HUES48 (cell line): Measurements from ENCODE around the gene CCDC6.

Experiments used
- H3K27ac ChIP-seq: one replicate; pipeline ENCODE4 v1.7.0; 2013; ENCODE audit warnings: low read depth, low read length, inconsistent platforms
- H3K27me3 ChIP-seq: 2 replicates; pipeline ENCODE4 v1.6.1; 2013; ENCODE audit warnings: mild to moderate bottlenecking, low read length; ENCODE audit not compliant: control insufficient read depth, insufficient read depth
- H3K36me3 ChIP-seq: 2 replicates; pipeline ENCODE4 v1.6.1; 2013; ENCODE audit warnings: low read length; ENCODE audit not compliant: control insufficient read depth, insufficient read depth
- H3K4me1 ChIP-seq: 2 replicates; pipeline ENCODE4 v1.6.1; 2013; ENCODE audit warnings: mild to moderate bottlenecking, low read length; ENCODE audit not compliant: control insufficient read depth, insufficient read depth
- H3K4me3 ChIP-seq: 2 replicates; pipeline ENCODE4 v1.5.1; 2013; ENCODE audit warnings: mild to moderate bottlenecking, low read depth, low read length
- H3K9ac ChIP-seq: 2 replicates; pipeline ENCODE4 v1.6.1; 2013; ENCODE audit warnings: mild to moderate bottlenecking, low read depth, low read length, moderate library complexity
- H3K9me3 ChIP-seq: 2 replicates; pipeline ENCODE4 v1.6.1; 2013; ENCODE audit warnings: low read length; ENCODE audit not compliant: control insufficient read depth, insufficient read depth

Gene CCDC6

DNA sequence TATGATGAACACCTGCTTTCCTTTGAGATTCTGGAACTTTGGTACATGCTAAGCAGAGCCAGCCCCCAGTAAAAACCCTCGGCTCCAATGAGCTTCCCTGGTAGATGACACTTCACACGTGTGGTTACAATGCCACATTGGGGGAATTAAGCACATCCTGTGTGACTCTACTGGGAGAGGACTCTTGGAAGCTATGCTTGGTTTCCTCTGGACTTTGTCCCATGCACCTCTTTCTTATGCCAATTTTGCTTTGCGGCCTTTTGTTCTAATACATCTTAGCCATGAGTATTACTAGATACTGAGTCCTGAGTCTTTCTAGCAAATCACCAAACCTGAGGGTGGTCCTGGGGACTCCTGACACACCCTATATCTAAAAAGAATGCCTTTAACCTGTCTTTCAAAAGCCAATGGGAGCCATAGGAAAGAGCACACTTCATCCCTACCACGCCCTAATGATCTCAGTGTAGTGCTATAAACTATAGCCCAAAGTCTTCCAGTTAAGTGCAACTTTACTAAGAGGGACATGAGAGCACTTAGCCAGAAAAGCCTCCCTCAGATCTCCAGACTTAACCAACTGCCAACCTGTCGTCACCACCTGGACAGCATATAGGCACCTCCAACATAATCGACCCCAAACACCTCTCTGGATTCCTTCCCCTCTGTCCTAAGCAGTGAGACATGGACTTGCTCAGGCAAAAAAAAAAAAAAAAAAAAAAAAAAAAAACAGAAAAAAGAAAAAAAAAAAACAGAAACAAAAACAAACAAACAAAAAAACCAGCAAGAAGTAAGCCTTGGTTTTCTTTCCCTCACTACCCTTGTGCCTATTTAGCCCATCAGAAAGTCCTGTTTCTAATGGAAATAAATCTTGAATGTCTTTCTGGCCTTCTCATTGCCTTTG is 37.4 kb downstream of the CCDC6 start:
- H3K9ac ChIP-seq, result no peak overlapping the region

DNA sequence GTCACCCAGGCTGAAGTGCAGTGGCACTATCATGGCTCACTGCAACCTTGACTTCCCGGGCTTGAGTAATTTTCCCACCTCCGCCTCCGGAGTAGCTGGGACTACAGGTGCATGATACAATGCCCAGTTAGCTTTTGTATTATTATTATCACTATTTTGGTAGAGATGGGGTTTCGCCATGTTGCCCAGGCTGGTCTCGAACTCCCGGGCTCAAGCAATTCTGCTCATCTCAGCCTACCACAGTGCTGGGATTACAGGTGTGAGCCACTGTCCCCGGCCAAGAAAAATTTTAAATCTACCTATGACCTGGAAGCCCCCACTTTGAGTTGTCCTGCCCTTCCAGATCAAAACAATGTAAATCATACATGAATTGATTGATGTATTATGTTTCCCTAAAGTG is 38.8 kb downstream of the CCDC6 start:
- Histone ChIP-seq H3K4me3 (no peak overlapping the region), H3K27me3 (no peaks in the 10 kb centered on the region)

More for the DNA sequence above, 37.4 kb downstream of the CCDC6 start:
- peaks cover 45% of the 10 kb centered on the region for H3K4me1 ChIP-seq
- no peaks in the 10 kb centered on the region for H3K27me3 ChIP-seq
- H3K36me3 ChIP-seq, result no peaks in the 10 kb centered on the region
- no peaks in the 10 kb centered on the region for H3K9me3 ChIP-seq
- no peak overlapping the region for H3K27ac ChIP-seq
- H3K4me3 ChIP-seq, result no peak overlapping the region

DNA sequence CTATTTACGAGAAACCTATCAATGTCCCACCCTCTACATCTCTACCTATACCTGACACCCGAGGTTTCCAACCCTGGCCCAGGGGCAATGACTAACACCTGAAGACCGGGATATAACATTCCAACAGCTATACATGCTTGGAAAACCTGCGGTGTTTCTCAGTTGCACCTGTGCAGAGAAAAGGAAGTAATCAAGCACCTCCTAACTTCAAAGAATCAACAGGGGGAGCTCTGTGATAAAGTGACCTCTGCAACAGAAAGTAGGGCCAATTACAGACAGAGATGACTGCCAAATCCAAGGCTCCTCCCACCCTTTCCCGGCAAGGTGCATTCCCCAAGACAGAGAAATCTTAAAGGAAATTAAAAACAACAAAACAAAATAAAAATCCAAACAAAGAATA is 41.3 kb downstream of the CCDC6 start:
- Histone ChIP-seq H3K4me1 (peaks cover 26% of the 10 kb centered on the region), H3K9ac (no peak overlapping the region), H3K9me3 (no peaks in the 10 kb centered on the region), H3K27ac (peak overlapping the region; percentile 52), H3K27me3 (no peaks in the 10 kb centered on the region), H3K4me3 (no peak overlapping the region), H3K36me3 (no peaks in the 10 kb centered on the region)

More for the DNA sequence above, 38.8 kb downstream of the CCDC6 start:
- H3K9me3 ChIP-seq, result no peaks in the 10 kb centered on the region
- no peaks in the 10 kb centered on the region for H3K36me3 ChIP-seq
- peaks cover 34% of the 10 kb centered on the region for H3K4me1 ChIP-seq
- H3K9ac ChIP-seq, result no peak overlapping the region
- H3K27ac ChIP-seq, result no peak overlapping the region

DNA sequence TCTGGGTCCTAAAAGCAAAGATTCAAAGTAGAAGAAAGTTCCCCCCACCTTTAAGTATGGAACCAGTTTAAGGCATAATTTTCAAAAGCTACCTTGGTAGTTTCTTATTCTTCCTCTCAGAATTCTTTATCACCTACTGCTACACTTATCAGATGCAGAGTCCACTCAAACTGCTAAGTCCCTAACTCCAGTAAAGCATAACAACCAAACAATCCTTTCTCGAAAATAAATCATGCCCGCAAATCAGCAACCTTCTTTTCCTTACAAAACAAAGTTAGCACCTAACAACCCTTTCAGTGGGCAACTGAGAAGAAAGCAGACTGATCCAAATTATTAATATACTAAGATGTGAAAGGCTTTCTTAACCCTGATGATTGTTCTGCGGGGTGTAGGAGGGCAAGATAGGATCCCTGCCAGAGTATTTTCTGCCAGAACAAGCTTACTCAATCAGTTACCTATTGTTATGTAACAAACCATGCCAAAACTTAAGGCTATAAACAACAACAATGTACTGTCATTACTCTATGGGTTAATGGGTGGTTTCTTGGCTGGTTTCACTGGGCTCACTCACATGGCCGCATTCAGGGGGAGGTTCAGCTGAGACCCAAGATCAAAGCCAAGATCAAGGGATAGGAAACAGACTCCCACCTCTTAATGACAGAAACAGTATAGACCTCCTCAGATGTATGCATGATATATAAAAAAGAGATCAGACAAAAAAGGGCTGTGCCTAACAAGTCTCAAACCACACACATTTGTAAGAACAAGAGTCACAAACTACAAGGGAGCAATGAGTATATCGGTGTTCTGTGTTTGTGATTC is 42.0 kb downstream of the CCDC6 start:
- Histone ChIP-seq H3K36me3 (no peaks in the 10 kb centered on the region), H3K9ac (no peak overlapping the region), H3K27ac (peak overlapping the region; percentile 52)

DNA sequence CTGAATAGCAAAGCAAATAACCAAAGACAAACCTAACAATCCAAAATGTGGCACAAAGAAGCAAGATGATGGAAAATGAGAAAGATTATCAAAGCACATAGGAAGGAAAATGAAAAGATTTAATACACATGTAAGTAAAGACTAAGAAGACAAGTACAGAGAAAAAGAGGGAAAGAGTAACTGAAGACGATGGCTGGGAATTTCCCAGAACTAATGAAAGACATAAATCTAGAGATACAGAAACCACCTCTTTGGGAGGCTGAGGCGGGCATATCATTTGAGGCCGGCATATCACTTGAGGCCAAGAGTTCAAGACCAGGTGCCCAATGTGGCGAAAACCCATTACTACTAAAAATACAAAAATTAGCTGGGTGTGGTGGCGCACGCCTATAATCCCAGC is 46.8 kb downstream of the CCDC6 start:
- no peak overlapping the region for H3K4me3 ChIP-seq
- no peaks in the 10 kb centered on the region for H3K9me3 ChIP-seq
- no peaks in the 10 kb centered on the region for H3K27me3 ChIP-seq
- H3K4me1 ChIP-seq, result peaks cover 55% of the 10 kb centered on the region
- no peaks in the 10 kb centered on the region for H3K36me3 ChIP-seq
- H3K27ac ChIP-seq, result no peak overlapping the region
- no peak overlapping the region for H3K9ac ChIP-seq

More for the DNA sequence above, 42.0 kb downstream of the CCDC6 start:
- H3K9me3 ChIP-seq, result no peaks in the 10 kb centered on the region
- no peak overlapping the region for H3K4me3 ChIP-seq
- H3K4me1 ChIP-seq, result peaks cover 27% of the 10 kb centered on the region
- no peaks in the 10 kb centered on the region for H3K27me3 ChIP-seq

DNA sequence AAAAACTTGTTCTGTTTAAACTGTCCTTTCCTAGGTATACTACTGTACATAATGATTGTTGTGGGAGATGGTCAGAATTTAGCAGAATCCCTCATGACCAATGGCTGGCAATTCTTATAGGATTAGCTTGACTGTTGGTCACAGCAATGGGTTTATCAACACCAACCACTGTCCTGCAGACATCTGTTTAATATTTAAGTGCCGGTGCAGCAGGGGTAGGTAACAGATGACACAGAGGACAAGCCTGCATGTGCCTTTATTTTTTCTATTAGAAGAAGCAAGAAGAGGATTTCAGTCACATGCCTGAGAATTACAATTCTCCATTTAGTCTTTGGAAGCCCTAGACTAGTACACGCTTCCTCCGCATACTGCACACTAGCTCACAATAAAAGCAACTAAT is 48.4 kb downstream of the CCDC6 start:
- Histone ChIP-seq H3K27me3 (no peaks in the 10 kb centered on the region), H3K4me1 (peaks cover 55% of the 10 kb centered on the region), H3K4me3 (no peak overlapping the region), H3K36me3 (no peaks in the 10 kb centered on the region), H3K9me3 (no peaks in the 10 kb centered on the region), H3K9ac (no peak overlapping the region), H3K27ac (no peak overlapping the region)

DNA sequence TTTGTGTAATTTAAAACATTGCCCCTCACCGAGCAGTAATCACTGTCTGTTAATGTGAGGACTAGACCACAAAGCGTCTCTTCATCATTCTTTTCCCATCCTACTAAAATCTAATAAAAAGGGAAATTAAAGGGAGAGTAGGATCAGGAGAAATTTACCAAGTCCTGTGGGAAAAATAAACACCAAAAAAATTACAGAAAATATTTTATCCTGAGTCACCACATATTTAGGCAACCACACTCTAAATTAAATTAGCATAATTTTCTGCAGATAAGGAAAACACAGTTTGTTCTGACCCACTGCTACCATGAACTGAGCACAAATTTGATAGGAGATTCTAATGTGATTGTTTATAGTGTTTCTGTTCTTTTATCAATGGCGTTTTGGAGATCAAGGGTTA is 49.3 kb downstream of the CCDC6 start:
- Histone ChIP-seq H3K36me3 (peaks cover 4% of the 10 kb centered on the region), H3K4me1 (peaks cover 64% of the 10 kb centered on the region), H3K9me3 (no peaks in the 10 kb centered on the region), H3K4me3 (no peak overlapping the region), H3K27me3 (no peaks in the 10 kb centered on the region), H3K27ac (no peak overlapping the region), H3K9ac (no peak overlapping the region)

DNA sequence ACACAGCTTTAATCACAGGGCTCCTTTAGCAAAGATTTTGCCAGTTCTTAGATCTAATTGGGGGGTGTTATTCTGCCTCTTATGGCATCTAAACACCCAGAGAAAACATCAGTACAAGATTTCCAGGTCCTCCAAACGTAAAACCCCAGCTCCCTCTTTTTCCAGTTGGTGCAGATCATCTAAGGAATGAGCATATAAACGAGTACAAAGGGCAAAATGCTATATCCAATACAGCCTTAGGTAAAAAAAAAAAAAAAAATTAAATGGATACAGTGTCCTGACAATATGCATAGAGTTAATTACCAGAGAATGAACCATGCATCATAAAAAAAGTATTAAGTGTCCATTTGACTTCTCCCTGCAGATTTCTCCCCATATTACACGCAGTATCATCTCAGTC is 50.3 kb downstream of the CCDC6 start:
- Histone ChIP-seq H3K4me1 (peaks cover 64% of the 10 kb centered on the region), H3K27me3 (no peaks in the 10 kb centered on the region), H3K27ac (no peak overlapping the region), H3K4me3 (no peak overlapping the region), H3K9ac (no peak overlapping the region), H3K36me3 (peaks cover 12% of the 10 kb centered on the region), H3K9me3 (no peaks in the 10 kb centered on the region)

DNA sequence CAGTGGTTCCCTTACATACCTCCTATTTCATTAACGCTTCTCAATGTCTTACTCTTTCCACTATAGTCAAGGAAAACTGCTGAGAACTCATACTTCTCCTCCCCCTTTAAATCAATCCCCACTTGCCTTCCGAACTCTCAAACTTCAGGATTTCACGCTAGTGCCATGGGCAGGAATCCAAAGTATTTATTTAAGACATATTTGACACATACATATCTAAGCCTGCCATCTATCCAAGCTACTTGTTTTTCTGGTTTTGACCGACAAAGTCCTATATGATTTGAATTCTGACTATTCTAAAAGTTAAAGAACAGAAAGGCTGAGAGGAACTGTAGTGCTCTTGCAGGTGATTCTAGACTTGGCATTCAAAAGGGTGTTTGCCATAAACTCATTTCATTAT is 51.8 kb downstream of the CCDC6 start:
- Histone ChIP-seq H3K27me3 (no peaks in the 10 kb centered on the region), H3K4me3 (no peak overlapping the region), H3K9me3 (no peaks in the 10 kb centered on the region), H3K9ac (no peak overlapping the region), H3K36me3 (peaks cover 22% of the 10 kb centered on the region), H3K27ac (no peak overlapping the region), H3K4me1 (peaks cover 65% of the 10 kb centered on the region)

DNA sequence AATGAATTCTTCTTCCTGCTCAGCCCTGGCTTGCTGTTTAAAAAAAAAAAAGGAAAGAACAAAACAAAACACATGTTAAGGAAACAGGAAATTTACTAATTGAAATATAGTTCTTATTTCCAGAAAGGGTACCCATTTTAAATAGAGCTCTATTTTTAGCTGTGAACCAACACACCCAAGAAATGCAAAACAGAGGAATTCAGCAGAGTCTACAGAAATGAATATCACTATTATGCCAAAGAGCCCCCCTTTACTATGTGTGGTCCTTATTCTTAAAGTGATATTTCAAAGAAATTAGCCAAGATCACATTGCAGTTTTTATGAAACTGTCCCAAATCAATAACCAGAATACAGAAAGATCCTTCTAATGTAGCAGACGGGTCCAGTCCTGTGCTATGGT is 53.7 kb downstream of the CCDC6 start:
- Histone ChIP-seq H3K9ac (no peak overlapping the region), H3K4me3 (no peak overlapping the region), H3K27me3 (no peaks in the 10 kb centered on the region), H3K27ac (no peak overlapping the region), H3K9me3 (no peaks in the 10 kb centered on the region), H3K36me3 (peaks cover 31% of the 10 kb centered on the region), H3K4me1 (peaks cover 67% of the 10 kb centered on the region)

DNA sequence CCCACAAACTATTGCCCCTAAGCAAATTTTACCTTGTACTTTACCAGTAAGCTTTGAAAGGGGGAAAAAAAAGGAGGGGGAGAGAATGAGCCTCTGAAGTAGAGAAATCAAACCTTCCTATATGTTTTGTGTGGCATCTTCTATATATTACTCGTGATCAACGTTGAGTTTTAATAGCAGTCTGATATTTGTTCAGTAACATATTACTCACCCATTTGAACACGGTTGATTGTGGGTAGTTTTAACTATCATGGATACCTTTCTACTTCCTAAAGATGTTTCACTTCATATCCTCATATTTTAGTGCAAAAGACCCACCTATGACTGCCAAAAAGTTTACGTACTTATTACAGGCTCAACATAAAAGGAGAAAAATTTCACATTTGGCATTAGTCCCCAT is 54.5 kb downstream of the CCDC6 start:
- peaks cover 31% of the 10 kb centered on the region for H3K36me3 ChIP-seq
- no peak overlapping the region for H3K4me3 ChIP-seq

More for the DNA sequence above, 54.5 kb downstream of the CCDC6 start:
- Histone ChIP-seq H3K9ac (no peak overlapping the region), H3K27ac (no peak overlapping the region), H3K9me3 (no peaks in the 10 kb centered on the region), H3K4me1 (peaks cover 63% of the 10 kb centered on the region), H3K27me3 (no peaks in the 10 kb centered on the region)
